ENCODE results near the gene RIMOC1. TPM values are rescaled to one million over a fixed set of nuclear protein-coding genes. Genes with fewer than 3 reads are reported as not detected.

Gene RIMOC1
- total and polyA plus RNA-seq, 2 of the 8 experiments (the other 6 are each of a cell fraction or from before 2014, with no cell fraction given): 20.6 to 35.1 TPM

- TF ChIP-seq E2F6 (IDR thresholded peaks at IDR 0.05) (peak; percentile 82), JUN (IDR thresholded peaks at IDR 0.05; ENCODE audit: low read depth, low read length) (no peak)
Observed at GRCh38 chr5:41924872-41925554, 20.9 kb downstream of the RIMOC1 start, which contains the start of gene FBXO4 (continued).

Data from H1 (cell line).